ENCODE measurements around the gene CDKN2B-AS1.

GRCh38 chr9:22050924-22051323, 56.3 kb downstream of the CDKN2B-AS1 start:
- TF ChIP-seq CTCF (IDR thresholded peaks at IDR 0.05) (no peak), ZNF317 (CRISPR knock-in tag; IDR thresholded peaks at IDR 0.05; ENCODE audit: borderline replicate concordance, low read depth) (no peak), KAT7 (CRISPR knock-in tag; IDR thresholded peaks at IDR 0.05; ENCODE audit: borderline replicate concordance) (no peak), PREB (CRISPR knock-in tag; IDR thresholded peaks at IDR 0.05; ENCODE audit: borderline replicate concordance) (no peak), ZNF232 (CRISPR knock-in tag; IDR thresholded peaks at IDR 0.05) (no peak), FOXP1 (CRISPR knock-in tag; IDR thresholded peaks at IDR 0.05; ENCODE audit: borderline replicate concordance) (no peak), NR1H2 (CRISPR knock-in tag; IDR thresholded peaks at IDR 0.05) (no peak), ARID4B (CRISPR knock-in tag; IDR thresholded peaks at IDR 0.05; ENCODE audit: borderline replicate concordance) (no peak), NR2C2 (CRISPR knock-in tag; IDR thresholded peaks at IDR 0.05) (no peak), RELA (CRISPR knock-in tag; IDR thresholded peaks at IDR 0.05; ENCODE audit: borderline replicate concordance) (no peak)
- TF ChIP-seq, protein P1, sequence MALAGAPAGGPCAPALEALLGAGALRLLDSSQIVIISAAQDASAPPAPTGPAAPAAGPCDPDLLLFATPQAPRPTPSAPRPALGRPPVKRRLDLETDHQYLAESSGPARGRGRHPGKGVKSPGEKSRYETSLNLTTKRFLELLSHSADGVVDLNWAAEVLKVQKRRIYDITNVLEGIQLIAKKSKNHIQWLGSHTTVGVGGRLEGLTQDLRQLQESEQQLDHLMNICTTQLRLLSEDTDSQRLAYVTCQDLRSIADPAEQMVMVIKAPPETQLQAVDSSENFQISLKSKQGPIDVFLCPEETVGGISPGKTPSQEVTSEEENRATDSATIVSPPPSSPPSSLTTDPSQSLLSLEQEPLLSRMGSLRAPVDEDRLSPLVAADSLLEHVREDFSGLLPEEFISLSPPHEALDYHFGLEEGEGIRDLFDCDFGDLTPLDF (CRISPR knock-in tag; IDR thresholded peaks at IDR 0.05), result no peak
- TF ChIP-seq, protein P2, sequence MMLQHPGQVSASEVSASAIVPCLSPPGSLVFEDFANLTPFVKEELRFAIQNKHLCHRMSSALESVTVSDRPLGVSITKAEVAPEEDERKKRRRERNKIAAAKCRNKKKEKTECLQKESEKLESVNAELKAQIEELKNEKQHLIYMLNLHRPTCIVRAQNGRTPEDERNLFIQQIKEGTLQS (CRISPR knock-in tag; conservative IDR thresholded peaks at IDR 0.05), result no peak
- TF ChIP-seq, protein P3, sequence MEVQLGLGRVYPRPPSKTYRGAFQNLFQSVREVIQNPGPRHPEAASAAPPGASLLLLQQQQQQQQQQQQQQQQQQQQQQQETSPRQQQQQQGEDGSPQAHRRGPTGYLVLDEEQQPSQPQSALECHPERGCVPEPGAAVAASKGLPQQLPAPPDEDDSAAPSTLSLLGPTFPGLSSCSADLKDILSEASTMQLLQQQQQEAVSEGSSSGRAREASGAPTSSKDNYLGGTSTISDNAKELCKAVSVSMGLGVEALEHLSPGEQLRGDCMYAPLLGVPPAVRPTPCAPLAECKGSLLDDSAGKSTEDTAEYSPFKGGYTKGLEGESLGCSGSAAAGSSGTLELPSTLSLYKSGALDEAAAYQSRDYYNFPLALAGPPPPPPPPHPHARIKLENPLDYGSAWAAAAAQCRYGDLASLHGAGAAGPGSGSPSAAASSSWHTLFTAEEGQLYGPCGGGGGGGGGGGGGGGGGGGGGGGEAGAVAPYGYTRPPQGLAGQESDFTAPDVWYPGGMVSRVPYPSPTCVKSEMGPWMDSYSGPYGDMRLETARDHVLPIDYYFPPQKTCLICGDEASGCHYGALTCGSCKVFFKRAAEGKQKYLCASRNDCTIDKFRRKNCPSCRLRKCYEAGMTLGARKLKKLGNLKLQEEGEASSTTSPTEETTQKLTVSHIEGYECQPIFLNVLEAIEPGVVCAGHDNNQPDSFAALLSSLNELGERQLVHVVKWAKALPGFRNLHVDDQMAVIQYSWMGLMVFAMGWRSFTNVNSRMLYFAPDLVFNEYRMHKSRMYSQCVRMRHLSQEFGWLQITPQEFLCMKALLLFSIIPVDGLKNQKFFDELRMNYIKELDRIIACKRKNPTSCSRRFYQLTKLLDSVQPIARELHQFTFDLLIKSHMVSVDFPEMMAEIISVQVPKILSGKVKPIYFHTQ (CRISPR knock-in tag; IDR thresholded peaks at IDR 0.05), result no peak
- TF ChIP-seq, protein P4, sequence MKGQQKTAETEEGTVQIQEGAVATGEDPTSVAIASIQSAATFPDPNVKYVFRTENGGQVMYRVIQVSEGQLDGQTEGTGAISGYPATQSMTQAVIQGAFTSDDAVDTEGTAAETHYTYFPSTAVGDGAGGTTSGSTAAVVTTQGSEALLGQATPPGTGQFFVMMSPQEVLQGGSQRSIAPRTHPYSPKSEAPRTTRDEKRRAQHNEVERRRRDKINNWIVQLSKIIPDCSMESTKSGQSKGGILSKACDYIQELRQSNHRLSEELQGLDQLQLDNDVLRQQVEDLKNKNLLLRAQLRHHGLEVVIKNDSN (CRISPR knock-in tag; IDR thresholded peaks at IDR 0.05), result no peak
